HG02763 (cell line): ENCODE results near the gene ZSWIM3.
A peak's percentile ranks its signal among the peaks of the same experiment; 100 is the strongest.
"Not testable (repeated sequence)": the region's sequence is repeated elsewhere in the genome, so short reads cannot be mapped to it uniquely, and the experiment has no call there.

Source experiments
- ATAC-seq: cut with Tn5 transposase; IDR thresholded peaks from one replicate; pipeline ENCODE4 v1.9.1; 2021; ENCODE audit warnings: mild to moderate bottlenecking, moderate library complexity; ENCODE audit not compliant: unreplicated experiment

ZSWIM3 gene

GRCh38 chr20:45857114-45857881 lies at the start of gene ZSWIM3, which contains the start of gene ACOT8:
Gene ZSWIM3, plus strand, starts transcription at chr20:45857614. Its CDS starts 212 bp downstream, at chr20:45857826.
Gene ACOT8, minus strand, starts transcription at chr20:45857392. Its CDS starts 77 bp downstream, at chr20:45857315.
- peak; percentile 98 for ATAC-seq

- ATAC-seq = no peak
These were observed 47.0 kb upstream of the ZSWIM3 start for GRCh38 chr20:45810191-45810970.

- ATAC-seq = peak; percentile 97
These were observed 45.0 kb upstream of the ZSWIM3 start, which contains the start of gene UBE2C for GRCh38 chr20:45812157-45813005. Gene UBE2C, plus strand, starts transcription at chr20:45812644. Its CDS starts 52 bp downstream, at chr20:45812696.

GRCh38 chr20:45813006-45813340 lies 44.4 kb upstream of the ZSWIM3 start:
- no peak for ATAC-seq

- ATAC-seq = no peak
These were observed 43.9 kb upstream of the ZSWIM3 start for GRCh38 chr20:45813489-45813888.

GRCh38 chr20:45814314-45814713 lies 43.1 kb upstream of the ZSWIM3 start:
- ATAC-seq = no peak

- ATAC-seq = no peak
These were observed 40.5 kb upstream of the ZSWIM3 start for GRCh38 chr20:45816951-45817350.

GRCh38 chr20:45817376-45818194 lies 39.8 kb upstream of the ZSWIM3 start:
- no peak for ATAC-seq

- ATAC-seq = no peak
These were observed 39.2 kb upstream of the ZSWIM3 start for GRCh38 chr20:45818239-45818638.

GRCh38 chr20:45819466-45819865 lies 37.9 kb upstream of the ZSWIM3 start:
- no peak for ATAC-seq

GRCh38 chr20:45821947-45822346 lies 35.5 kb upstream of the ZSWIM3 start:
- ATAC-seq = no peak

GRCh38 chr20:45822857-45823256 lies 34.6 kb upstream of the ZSWIM3 start:
- ATAC-seq = no peak

GRCh38 chr20:45823949-45824835 lies 33.2 kb upstream of the ZSWIM3 start:
- ATAC-seq = no peak

- no peak for ATAC-seq
These were observed 30.9 kb upstream of the ZSWIM3 start for GRCh38 chr20:45826381-45827019.

GRCh38 chr20:45827030-45827652 lies 30.3 kb upstream of the ZSWIM3 start, which contains the start of gene TNNC2:
Gene TNNC2, minus strand, starts transcription at chr20:45827312. Its CDS starts 64 bp downstream, at chr20:45827248.
- no peak for ATAC-seq

GRCh38 chr20:45827712-45828111 lies 29.7 kb upstream of the ZSWIM3 start:
- no peak for ATAC-seq

- ATAC-seq = no peak
These were observed 28.8 kb upstream of the ZSWIM3 start for GRCh38 chr20:45828589-45828988.

GRCh38 chr20:45829673-45830106 lies 27.7 kb upstream of the ZSWIM3 start:
- ATAC-seq = not testable (repeated sequence)
